ENCODE measurements around the gene KDM2B.

KDM2B gene

GRCh38 chr12:121535150-121536053 lies 45.4 kb downstream of the KDM2B start:
- H2AK5ac ChIP-seq (ENCODE audit: low read depth, low read length) = peak overlapping the region; percentile 65
- peak overlapping the region; percentile 76 for H2BK5ac ChIP-seq (ENCODE audit: low read length)
- H3K27ac ChIP-seq (replicated peaks; ENCODE audit: low read length) = no peak overlapping the region
- H3K4me1 ChIP-seq (ENCODE audit: control insufficient read depth in 2 of 2, insufficient read depth in 1 of 2, low read depth in 1 of 2, low read length in 2 of 2) = peaks cover 34 to 37% of the 10 kb centered on the region in 2 donors
- H2AFZ ChIP-seq (ENCODE audit: low read length) = peak overlapping the region; percentile 43
- H2BK15ac ChIP-seq (ENCODE audit: low read length) = peak overlapping the region; percentile 69
- no peak overlapping the region for H2BK120ac ChIP-seq (ENCODE audit: low read depth, low read length)
- peaks cover 19% of the 10 kb centered on the region for H3K79me1 ChIP-seq (ENCODE audit: low read depth, low read length)
- H3K9ac ChIP-seq (ENCODE audit: low read depth, low read length, poor library complexity) = no peak overlapping the region
- no peaks in the 10 kb centered on the region for H3K27me3 ChIP-seq (ENCODE audit: control insufficient read depth in 3 of 3, insufficient read depth in 3 of 3, low read depth in 1 of 3, low read length in 3 of 3)
- DNase-seq (ENCODE audit: low spot score) = no peak
- peak overlapping the region; percentile 83 for H3K23ac ChIP-seq (ENCODE audit: low read depth, low read length, poor library complexity)
- no peak overlapping the region for H4K91ac ChIP-seq (ENCODE audit: low read depth, low read length, poor library complexity)
- no peak overlapping the region for H4K8ac ChIP-seq (ENCODE audit: low read depth, low read length)
- H3K9me3 ChIP-seq (replicated peaks in 1 of 2; ENCODE audit: control insufficient read depth in 2 of 2, insufficient read depth in 1 of 2, low read depth in 1 of 2, low read length in 2 of 2) = no peaks in the 10 kb centered on the region
- peak overlapping the region; percentile 82 for H2BK12ac ChIP-seq (ENCODE audit: low read length)
- peak overlapping the region; percentile 27 for H3K4ac ChIP-seq (ENCODE audit: low read length)
- peak overlapping the region; percentile 97 for H3K4me2 ChIP-seq (ENCODE audit: insufficient read depth, low read length, poor library complexity, severe bottlenecking)
- H3K4me3 ChIP-seq (ENCODE audit: low read length in 2 of 2) = peak overlapping the region; percentile 45 to 62
- no CpG with 5 or more reads among the region's 13 CpGs for WGBS, 2 donors (ENCODE audit: extremely low coverage in 2 of 2, insufficient read length in 2 of 2, insufficient replicate concordance in 1 of 2)
- peak overlapping the region; percentile 87 for H3K14ac ChIP-seq (ENCODE audit: low read length)
- peak overlapping the region; percentile 33 for H3K18ac ChIP-seq (ENCODE audit: low read length)
- peaks cover 36 to 42% of the 10 kb centered on the region in 2 donors for H3K36me3 ChIP-seq (replicated peaks in 1 of 2; ENCODE audit: control insufficient read depth in 2 of 2, insufficient read depth in 2 of 2, low read length in 2 of 2)

- no CpG with 5 or more reads among the region's 14 CpGs for WGBS, 2 donors (ENCODE audit: extremely low coverage in 2 of 2, insufficient read length in 2 of 2, insufficient replicate concordance in 1 of 2)
- Histone ChIP-seq H3K18ac (ENCODE audit: low read length) (no peak overlapping the region), H3K14ac (ENCODE audit: low read length) (no peak overlapping the region), H3K4ac (ENCODE audit: low read length) (no peak overlapping the region), H4K91ac (ENCODE audit: low read depth, low read length, poor library complexity) (no peak overlapping the region), H3K4me2 (ENCODE audit: insufficient read depth, low read length, poor library complexity, severe bottlenecking) (peak overlapping the region; percentile 15), H4K8ac (ENCODE audit: low read depth, low read length) (no peak overlapping the region), H3K79me1 (ENCODE audit: low read depth, low read length) (peaks cover 19% of the 10 kb centered on the region), H3K9ac (ENCODE audit: low read depth, low read length, poor library complexity) (no peak overlapping the region), H2BK5ac (ENCODE audit: low read length) (no peak overlapping the region), H3K9me3 (replicated peaks in 1 of 2; ENCODE audit: control insufficient read depth in 2 of 2, insufficient read depth in 1 of 2, low read depth in 1 of 2, low read length in 2 of 2) (no peaks in the 10 kb centered on the region), H3K27ac (replicated peaks; ENCODE audit: low read length) (no peak overlapping the region), H2BK120ac (ENCODE audit: low read depth, low read length) (no peak overlapping the region), H3K4me1 (ENCODE audit: control insufficient read depth in 2 of 2, insufficient read depth in 1 of 2, low read depth in 1 of 2, low read length in 2 of 2) (peaks cover 34 to 37% of the 10 kb centered on the region in 2 donors), H3K27me3 (ENCODE audit: control insufficient read depth in 3 of 3, insufficient read depth in 3 of 3, low read depth in 1 of 3, low read length in 3 of 3) (no peaks in the 10 kb centered on the region), H2AK5ac (ENCODE audit: low read depth, low read length) (no peak overlapping the region), H2AFZ (ENCODE audit: low read length) (no peak overlapping the region), H3K36me3 (replicated peaks in 1 of 2; ENCODE audit: control insufficient read depth in 2 of 2, insufficient read depth in 2 of 2, low read length in 2 of 2) (peaks cover 33 to 38% of the 10 kb centered on the region in 2 donors), H2BK12ac (ENCODE audit: low read length) (no peak overlapping the region), H2BK15ac (ENCODE audit: low read length) (no peak overlapping the region), H3K4me3 (ENCODE audit: low read length in 2 of 2) (no peak overlapping the region), H3K23ac (ENCODE audit: low read depth, low read length, poor library complexity) (no peak overlapping the region)
- no peak for DNase-seq (ENCODE audit: low spot score)
These were observed 46.2 kb downstream of the KDM2B start for GRCh38 chr12:121534495-121535148.

GRCh38 chr12:121533394-121534090 lies 47.3 kb downstream of the KDM2B start:
- no peak overlapping the region for H3K27ac ChIP-seq (replicated peaks; ENCODE audit: low read length)
- no peak overlapping the region for H3K18ac ChIP-seq (ENCODE audit: low read length)
- H2BK120ac ChIP-seq (ENCODE audit: low read depth, low read length) = no peak overlapping the region
- WGBS, 2 donors (ENCODE audit: extremely low coverage in 2 of 2, insufficient read length in 2 of 2, insufficient replicate concordance in 1 of 2) = no CpG with 5 or more reads among the region's 17 CpGs
- H3K4ac ChIP-seq (ENCODE audit: low read length) = no peak overlapping the region
- H3K9ac ChIP-seq (ENCODE audit: low read depth, low read length, poor library complexity) = no peak overlapping the region
- no peak overlapping the region for H3K23ac ChIP-seq (ENCODE audit: low read depth, low read length, poor library complexity)
- no peak overlapping the region for H2AK5ac ChIP-seq (ENCODE audit: low read depth, low read length)
- no peak overlapping the region for H2BK5ac ChIP-seq (ENCODE audit: low read length)
- no peak overlapping the region for H3K4me3 ChIP-seq (ENCODE audit: low read length in 2 of 2)
- peaks cover 32 to 34% of the 10 kb centered on the region in 2 donors for H3K4me1 ChIP-seq (ENCODE audit: control insufficient read depth in 2 of 2, insufficient read depth in 1 of 2, low read depth in 1 of 2, low read length in 2 of 2)
- no peak for DNase-seq (ENCODE audit: low spot score)
- H4K8ac ChIP-seq (ENCODE audit: low read depth, low read length) = no peak overlapping the region
- no peak overlapping the region for H2BK12ac ChIP-seq (ENCODE audit: low read length)
- H3K9me3 ChIP-seq (replicated peaks in 1 of 2; ENCODE audit: control insufficient read depth in 2 of 2, insufficient read depth in 1 of 2, low read depth in 1 of 2, low read length in 2 of 2) = no peaks in the 10 kb centered on the region
- H3K36me3 ChIP-seq (replicated peaks in 1 of 2; ENCODE audit: control insufficient read depth in 2 of 2, insufficient read depth in 2 of 2, low read length in 2 of 2) = peaks cover 36 to 47% of the 10 kb centered on the region in 2 donors
- peaks cover 16% of the 10 kb centered on the region for H3K79me1 ChIP-seq (ENCODE audit: low read depth, low read length)
- H2AFZ ChIP-seq (ENCODE audit: low read length) = no peak overlapping the region
- H4K91ac ChIP-seq (ENCODE audit: low read depth, low read length, poor library complexity) = no peak overlapping the region
- no peak overlapping the region for H2BK15ac ChIP-seq (ENCODE audit: low read length)
- H3K27me3 ChIP-seq (ENCODE audit: control insufficient read depth in 3 of 3, insufficient read depth in 3 of 3, low read depth in 1 of 3, low read length in 3 of 3) = no peaks in the 10 kb centered on the region
- H3K4me2 ChIP-seq (ENCODE audit: insufficient read depth, low read length, poor library complexity, severe bottlenecking) = no peak overlapping the region
- no peak overlapping the region for H3K14ac ChIP-seq (ENCODE audit: low read length)

All from neuronal stem cell (in vitro differentiated cells).